HG02973 (cell line): ENCODE results near the gene CLEC7A.

ENCODE experiments used
- ATAC-seq: cut with Tn5 transposase; IDR thresholded peaks from one replicate; pipeline ENCODE4 v1.9.1; 2021; ENCODE audit warnings: moderate library complexity; ENCODE audit not compliant: unreplicated experiment

The CLEC7A gene

DNA sequence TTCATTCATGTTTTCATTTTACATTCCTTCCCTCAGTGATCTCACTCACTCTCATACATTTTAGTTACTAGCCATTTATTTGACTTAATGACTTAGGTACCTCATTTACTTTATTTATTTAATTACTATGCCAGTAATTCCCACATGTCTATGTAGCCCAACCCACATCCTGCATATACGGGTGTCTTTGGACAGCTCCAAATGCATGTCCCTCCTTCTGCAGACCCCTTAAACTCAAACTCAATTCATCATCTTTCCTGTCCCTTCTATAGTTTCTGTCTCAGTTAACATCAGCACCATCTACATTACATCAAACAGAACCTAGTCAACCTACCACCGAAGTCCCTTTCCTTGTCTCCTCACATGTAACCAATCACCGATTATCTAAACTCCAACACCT is 34.0 kb downstream of the CLEC7A start:
- ATAC-seq = no peak

DNA sequence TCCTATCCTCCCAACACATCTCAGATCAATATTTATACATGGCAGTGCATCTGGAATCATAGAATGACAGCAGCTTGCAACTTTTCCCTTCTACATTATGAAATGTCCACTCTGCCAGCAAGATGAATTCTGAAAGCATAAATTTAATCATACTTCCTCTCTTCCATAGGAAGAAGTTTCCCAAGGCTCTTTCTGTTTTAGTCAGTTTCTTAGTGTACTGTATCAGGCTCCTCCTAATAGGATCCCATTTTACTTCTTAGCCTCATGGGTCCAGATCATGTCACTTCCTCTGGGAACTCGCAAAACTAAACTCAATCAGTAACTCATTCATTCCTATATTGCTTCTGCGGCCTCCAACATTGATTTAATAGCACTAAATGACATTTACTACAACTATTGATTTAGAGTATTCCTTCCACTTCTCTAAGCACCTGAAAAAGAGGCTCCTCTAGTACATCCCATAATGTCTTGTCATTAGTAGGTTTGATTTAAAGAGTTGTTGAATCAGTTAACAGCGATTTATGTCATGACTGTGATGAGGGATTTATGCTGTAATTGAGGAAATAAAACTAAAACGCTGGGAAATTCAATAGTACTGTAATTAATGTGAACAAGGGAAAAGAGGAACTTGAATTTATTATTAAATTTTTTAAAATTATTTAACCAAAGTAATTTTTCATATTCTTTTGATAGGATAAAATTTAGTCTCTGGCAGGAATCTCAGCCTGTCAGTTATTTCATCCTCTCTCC is 35.2 kb downstream of the CLEC7A start:
- ATAC-seq = no peak

DNA sequence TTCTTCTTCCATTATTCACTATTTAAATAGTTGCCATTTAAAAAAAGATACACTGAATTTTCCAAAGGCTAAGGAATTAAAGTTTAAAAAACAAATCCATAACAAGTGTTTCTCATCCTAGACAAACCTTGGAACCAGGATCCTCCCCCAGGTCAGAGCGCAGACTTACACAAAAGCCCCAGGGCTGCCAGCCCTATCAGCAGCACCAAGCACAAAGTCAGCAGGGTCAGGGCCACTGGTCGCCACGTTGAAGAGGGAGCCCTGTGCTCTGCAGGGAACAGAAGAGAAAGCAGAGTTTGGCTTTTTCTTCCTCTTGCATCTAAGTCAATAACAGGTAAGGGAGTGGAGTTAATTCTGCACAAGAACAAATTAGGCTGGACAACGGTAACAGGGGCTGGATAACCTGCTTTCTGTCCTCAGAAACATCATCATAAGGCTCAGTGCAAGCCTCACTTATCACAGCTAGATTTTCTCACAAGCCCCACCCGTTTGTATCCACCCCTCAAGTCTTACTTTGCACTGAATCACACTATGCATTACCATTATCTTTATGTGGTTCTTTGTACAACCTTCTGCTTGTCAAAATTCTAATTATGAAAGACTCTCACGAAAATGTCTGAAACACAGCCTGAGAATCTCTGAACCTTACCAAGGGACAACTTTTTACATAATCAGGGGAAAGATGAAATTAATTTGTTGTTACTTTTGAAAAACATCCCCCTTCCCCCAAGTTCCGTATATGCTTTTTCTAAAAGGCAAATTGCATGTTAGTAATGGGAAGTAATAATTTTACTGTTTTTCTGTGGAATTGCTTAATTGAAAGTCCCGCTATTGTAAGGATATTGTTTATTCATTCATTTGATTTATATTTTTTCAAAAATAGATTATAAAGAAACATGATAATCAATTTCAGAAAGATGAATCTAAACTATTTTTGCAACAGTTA is 40.8 kb downstream of the CLEC7A start:
- no peak for ATAC-seq

DNA sequence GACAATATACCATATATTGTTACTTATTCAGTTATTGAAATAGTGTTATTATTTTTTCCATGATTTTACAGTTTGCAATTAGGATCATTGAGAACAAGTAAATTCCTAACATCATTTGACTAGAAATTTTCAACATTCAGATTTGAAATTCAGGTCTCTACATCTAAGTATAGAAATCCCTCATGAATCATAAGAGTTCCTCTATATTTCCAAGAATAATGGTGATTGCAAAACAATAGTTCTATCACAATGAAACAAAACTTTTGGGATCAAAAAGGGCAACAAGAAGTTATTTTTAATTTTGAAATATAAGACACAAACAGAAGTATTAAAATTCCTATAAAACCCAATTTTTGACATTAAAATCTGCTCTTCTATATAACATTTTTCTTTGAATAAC is 42.0 kb downstream of the CLEC7A start:
- ATAC-seq = no peak

GRCh38 chr12:10086387-10086786 is 43.6 kb downstream of the CLEC7A start:
- ATAC-seq = no peak

GRCh38 chr12:10084733-10085132 is 45.3 kb downstream of the CLEC7A start:
- no peak for ATAC-seq

DNA sequence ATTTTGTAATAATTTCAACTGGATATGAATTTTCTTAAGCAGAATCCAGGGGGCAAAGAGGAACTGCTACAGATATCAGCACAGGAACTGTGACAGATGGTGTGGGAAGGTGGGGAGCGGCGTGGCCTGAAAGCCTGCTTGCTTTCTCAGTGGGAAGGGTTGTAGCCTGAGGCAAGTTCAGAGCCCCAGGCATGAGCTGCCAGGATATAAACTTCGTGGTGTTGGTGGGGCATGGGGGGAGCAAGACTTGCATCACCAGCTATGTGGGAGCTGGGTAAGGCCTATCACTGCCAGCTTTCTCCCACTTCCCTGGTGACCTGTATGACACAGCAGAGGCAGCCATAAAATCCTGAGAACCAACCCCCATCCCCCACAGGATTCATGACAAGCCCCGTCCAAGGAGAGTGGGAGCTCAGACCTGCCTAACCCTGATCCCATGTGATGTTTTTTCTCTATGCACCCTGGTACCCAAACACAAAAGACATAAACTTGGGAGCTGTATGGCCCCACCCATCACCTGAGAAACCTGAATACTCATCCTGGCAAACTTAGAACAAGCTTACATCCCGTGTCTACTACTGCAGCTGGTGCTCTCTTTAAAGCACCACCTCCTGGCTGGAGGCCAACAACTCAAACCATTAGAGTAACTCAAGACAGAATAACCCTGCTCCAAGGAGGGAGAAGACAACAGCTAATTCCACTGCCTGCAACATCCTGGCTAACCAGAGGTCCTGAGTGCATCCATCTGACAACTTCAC is 47.7 kb downstream of the CLEC7A start:
- no peak for ATAC-seq

GRCh38 chr12:10075451-10075850 is 54.5 kb downstream of the CLEC7A start:
- ATAC-seq = no peak

DNA sequence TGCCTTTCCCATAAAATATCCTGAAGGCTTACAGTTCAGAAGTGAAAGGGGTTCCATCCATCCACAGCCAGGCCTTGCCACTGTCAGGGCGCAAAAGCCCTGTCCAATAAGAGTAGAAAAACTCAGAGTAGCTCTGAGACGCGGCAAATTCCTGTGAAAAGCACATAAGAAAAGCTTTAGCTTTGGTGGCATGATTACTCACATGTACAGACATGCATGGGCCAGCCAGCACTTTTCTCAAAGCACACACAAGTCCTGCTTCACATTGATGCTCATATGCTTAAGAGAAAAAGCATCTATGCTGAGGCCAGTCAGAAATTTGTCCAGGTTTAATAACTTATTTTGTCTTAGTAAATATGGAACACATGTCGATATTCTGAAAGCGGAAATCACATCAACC is 56.7 kb downstream of the CLEC7A start:
- no peak for ATAC-seq

- no peak for ATAC-seq
These were observed 57.9 kb downstream of the CLEC7A start for GRCh38 chr12:10072131-10072530.

- ATAC-seq = no peak
These were observed 59.6 kb downstream of the CLEC7A start for GRCh38 chr12:10070380-10070779.

DNA sequence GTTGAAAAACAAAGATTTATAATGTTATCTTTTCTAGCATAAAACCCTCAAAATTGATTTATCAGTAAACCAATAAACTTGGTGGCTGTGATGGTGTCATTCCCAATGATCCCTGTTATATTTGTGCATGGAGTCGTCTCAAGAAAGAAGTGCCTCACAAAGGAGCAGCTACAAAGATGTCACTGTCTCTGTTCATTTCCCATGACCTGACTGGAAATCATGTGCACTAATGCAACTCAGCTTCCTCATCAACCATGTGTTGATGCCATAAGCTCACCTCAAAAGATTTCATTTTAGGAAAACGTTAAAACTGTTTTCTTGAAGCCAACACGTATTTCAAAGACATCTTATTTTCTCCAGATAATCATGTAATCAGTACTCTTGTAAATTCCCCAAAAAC is 60.0 kb downstream of the CLEC7A start:
- ATAC-seq = no peak

DNA sequence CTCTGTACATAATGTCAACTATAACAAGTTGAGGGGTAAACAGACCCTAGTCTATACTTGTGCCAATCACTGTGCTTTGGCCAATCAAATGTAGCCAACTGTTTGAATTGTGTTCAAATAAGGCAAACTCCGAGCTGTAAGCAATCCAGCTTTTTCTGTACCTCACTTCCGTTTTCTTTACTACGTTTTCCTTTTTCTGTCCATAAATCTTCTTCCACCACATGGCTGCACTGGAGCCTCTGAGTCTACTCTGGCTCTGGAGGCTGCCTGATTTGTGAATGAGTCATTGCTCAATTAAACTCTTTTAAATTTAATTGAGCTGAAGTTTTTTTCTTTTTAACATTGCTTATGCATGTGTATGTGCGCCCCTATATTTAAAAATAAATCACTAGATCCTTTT is 60.9 kb downstream of the CLEC7A start:
- no peak for ATAC-seq

DNA sequence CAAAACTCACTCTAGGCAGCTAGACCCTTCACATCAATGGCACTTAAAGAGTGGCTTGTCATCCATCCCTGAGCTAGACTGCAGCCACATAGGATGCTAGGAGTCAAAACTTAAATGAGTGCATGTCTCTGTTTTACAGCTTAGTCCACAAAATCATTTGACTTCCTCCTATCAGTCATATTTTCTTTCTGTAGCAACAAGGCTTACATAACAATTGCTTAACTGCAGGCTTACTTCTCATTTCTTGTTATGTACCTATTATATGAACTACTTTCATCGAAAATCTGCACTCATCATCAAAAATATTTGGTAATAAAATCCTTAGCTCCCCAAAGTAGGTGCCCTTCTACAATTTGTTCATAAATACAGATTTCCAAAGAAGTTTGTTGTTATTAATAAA is 61.4 kb downstream of the CLEC7A start:
- ATAC-seq = no peak

DNA sequence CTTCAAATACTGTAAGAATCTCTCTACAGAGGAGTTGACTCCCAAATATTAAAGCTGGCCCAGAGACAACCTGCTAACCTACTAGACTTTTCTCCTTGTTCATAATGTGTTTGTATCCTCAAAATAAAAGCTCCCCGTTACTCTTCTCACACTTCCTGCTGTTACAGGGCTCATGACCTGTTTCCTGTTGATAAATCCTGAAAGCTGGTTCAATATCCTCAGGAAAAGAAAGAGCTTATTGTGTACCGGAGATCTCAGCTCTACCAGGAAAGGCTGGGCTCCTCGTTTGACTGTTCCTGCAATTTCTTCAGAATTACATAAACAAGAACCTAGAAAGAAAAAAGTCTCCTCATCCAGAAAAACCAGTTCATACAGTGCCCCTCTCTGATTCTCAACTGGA is 62.1 kb downstream of the CLEC7A start:
- ATAC-seq = no peak

- no peak for ATAC-seq
These were observed 62.7 kb downstream of the CLEC7A start for GRCh38 chr12:10067264-10067663.
